Hematopoietic multipotent progenitor cell treated with erythropoietin and hydrocortisone succinate and interleukin-3 and kit ligand, for 8 days (in vitro differentiated cells): ENCODE measurements around the gene ANKRD31.
"Not testable (repeated sequence)": the region's sequence is repeated elsewhere in the genome, so short reads cannot be mapped to it uniquely, and the experiment has no call there.

Experiments used
- DNase-seq: peaks from one replicate; pipeline ENCODE4 v3.0.0-alpha.2; 2015

Gene ANKRD31

GRCh38 chr5:75138689-75139088 is 98.0 kb downstream of the ANKRD31 start:
- no peak for DNase-seq

- DNase-seq: no peak
Measured at GRCh38 chr5:75130818-75131349, 105.8 kb downstream of the ANKRD31 start.

DNA sequence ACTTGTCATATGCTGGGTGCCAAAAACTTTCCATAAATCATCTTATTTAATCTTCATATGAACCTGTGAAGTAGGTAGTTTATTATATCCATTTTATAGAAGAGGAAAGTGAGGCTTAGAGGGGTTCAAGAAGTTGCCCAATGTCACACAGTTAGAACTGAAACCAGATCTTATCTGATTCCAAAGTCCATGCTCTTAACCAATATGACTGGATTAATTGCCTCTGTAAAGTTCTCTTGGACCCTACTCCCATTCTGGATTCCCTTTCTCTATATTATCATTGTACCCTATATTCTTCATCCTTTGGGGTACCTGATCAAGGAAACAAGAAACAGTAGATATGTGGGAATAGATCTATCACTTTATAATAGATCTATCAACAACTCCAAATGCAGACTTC is 119.8 kb downstream of the ANKRD31 start:
- DNase-seq: no peak

GRCh38 chr5:75114311-75114710 is 122.4 kb downstream of the ANKRD31 start:
- not testable (repeated sequence) for DNase-seq

- DNase-seq: no peak
Measured at GRCh38 chr5:75113354-75114113, 123.1 kb downstream of the ANKRD31 start.

GRCh38 chr5:75108931-75109596 is 127.6 kb downstream of the ANKRD31 start:
- DNase-seq: no peak

DNA sequence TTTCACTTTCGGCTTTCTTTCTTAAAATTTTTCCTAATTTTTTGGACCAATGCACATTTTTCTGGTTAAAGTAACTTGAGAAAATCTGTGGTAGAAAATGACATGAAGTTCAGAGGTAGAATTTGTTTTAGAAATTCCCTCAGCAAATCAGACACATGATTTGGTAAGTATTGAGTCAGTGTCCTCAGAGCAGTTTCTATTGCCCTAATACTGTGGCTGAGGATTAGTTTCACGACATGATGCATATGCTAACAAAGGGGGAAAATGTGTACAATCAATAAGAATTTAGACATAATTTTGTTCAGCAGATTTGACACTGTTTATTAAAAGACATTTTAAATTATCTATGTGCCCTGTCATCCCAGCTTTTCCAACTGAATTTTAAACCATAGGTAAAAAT is 128.2 kb downstream of the ANKRD31 start:
- DNase-seq: no peak

- peak; percentile 2 for DNase-seq
Measured at GRCh38 chr5:75095956-75096355, 140.7 kb downstream of the ANKRD31 start.

- no peak for DNase-seq
Measured at GRCh38 chr5:75091597-75091996, 145.1 kb downstream of the ANKRD31 start.

GRCh38 chr5:75089662-75090061 is 147.0 kb downstream of the ANKRD31 start:
- no peak for DNase-seq

GRCh38 chr5:75089137-75089536 is 147.5 kb downstream of the ANKRD31 start:
- DNase-seq: no peak

DNA sequence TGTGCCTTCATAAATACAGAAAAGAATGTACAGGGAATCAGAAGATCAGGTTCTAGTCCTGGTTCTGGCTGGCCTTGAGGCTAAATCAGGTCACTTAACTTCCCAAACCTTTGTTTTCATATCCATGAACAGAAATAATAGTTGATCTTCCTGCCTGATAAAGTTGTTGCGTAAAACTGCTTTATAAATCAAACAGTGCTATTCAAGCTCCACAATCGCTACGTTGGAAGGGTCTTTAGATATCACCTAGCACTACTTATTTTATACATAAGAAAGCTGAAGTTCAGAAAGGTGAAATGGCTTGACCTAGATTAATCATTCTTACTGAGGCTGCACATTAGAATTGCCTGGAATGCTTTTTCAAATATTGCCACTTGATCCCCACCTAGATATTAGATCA is 148.0 kb downstream of the ANKRD31 start:
- DNase-seq: no peak

DNA sequence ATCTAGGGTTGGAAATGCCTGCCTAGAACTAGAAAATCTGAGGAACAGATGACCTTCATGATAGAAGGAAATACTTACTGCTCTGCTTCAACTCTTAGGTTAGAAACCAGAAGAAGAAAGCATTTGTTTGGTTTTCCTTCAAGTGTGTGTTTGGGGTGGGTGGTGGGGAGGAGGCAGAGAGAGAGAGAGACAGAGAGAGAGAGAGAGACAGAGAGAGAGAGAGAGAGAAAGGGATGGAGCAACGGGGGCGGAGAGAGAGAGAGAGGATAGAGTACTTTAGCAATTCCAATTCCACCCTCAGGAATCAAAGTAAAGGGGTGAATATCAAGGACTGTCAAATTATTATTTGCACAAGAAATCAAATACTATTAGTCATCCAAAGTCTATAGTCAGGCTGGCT is 155.2 kb downstream of the ANKRD31 start:
- DNase-seq: no peak

DNA sequence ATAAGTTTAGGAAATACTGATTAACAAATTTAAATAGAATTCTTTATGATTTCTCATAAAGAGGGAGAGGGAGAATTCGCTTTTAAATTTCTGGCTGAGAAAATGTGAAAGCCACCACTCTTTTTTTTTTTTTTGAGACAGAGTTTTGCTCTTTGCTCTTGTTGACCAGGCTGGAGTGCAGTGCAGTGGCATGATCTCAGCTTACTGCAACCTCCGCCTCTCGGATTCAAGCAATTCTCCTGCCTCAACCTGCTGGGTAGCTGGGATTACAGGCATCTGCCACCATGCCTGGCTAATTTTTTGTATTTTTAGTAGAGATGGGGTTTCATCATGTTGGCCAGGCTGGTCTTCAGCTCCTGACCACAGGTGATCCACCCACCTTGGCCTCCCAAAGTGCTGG is 157.3 kb downstream of the ANKRD31 start:
- DNase-seq: not testable (repeated sequence)

DNA sequence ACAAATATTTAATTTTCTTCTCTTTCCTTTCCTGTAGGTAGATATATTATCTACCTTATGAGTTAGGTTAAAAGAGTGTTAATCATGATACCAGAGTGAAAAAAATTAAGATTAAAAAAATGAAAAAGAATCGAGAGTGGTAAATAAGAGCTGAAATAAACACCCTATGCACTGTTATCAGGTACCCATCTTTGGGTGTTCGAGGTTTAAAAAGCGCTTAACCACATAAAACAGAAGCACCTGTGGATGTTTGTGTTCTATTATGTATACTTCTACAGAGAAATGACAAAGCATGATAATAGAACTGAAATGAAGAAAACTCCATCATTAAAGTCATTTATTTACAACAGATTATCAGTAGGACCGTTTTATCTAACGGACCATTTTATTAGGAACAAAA is 158.7 kb downstream of the ANKRD31 start:
- no peak for DNase-seq

DNA sequence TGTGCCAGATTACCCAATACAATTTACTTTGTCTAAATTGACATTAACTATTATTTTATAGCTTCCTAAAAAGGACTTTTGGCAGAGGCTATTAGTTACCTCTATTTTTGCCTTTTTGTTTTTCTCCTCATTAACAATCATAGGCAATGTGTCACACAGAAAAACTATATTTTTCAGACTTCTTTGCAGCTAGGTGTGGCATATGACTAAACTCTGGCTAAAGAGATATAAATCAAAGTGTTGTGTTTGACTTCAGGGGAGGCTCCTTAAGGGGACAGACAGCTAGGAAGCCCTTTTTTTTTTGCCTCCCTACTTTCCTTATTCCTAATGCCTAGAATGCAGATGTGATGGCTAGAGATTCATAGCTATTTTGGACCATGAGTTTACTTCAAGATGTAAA is 164.6 kb downstream of the ANKRD31 start:
- no peak for DNase-seq

DNA sequence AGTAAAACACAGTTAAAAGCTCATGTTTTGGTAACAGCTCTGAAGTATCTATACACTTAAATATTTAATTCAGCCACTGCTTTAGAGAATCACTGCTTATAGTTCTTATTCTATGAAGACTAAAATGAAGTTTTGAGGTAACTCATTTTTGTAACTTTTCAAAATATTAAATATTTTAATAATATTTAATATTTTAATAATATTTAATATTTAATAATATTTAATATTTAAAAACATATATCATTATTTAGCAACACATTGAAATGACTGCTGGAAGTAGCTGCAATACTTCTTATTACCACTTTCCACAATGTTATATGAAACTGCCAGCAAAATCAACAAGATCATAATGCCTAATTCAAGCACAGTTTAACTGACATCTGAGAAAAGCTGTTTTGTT is 165.6 kb downstream of the ANKRD31 start:
- DNase-seq: no peak

GRCh38 chr5:75067434-75067833 is 169.2 kb downstream of the ANKRD31 start:
- no peak for DNase-seq

GRCh38 chr5:75062925-75063531 is 173.7 kb downstream of the ANKRD31 start:
- DNase-seq: no peak

DNA sequence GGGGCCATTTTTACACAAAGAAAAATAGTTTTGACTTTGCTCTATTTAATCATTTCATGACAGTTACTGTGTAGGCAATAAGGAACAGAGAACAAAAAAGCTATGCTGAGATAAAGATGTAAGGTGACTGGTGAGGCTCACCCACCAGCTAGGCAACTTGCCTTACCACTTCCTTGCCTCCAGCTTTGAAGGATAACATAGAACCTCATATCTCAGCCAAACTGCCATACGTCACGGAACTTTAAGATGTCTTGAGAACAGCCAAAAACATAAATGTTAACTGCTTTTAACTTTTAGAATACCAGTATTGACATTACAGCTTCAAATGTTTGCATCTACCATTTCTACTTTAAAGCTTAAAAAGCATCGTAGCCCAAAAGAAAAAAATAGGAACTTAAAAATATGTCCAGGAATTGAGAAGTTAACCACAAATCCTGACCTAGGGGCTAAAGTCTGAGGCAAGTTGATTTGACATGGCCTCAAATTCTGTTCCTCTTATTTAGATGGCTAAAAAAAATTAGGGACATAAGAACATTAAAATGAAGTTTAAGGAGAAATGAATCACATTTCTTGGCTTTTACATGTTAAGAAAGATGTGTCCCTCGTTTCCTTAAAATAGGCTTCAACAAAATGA is 176.6 kb downstream of the ANKRD31 start:
- DNase-seq: no peak

GRCh38 chr5:75058986-75059535 is 177.6 kb downstream of the ANKRD31 start:
- no peak for DNase-seq

DNA sequence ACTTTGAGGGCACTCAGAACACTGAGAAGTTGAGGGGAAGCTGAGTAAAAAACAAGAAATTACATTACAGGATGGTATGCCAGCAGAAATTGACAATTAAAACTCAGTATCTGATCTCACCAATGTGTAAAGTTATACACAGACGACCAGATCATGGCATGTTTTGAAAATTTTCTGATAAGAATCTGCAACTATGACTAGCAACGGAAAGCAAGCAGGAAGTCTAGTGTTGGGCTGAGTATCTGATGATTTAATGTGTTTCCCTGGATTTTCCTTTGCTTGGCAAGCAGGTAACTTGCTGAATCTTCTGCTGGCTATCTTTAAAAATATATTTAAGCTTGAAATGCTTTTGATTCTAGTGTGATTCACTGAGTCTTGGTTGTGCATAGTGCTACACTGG is 179.1 kb downstream of the ANKRD31 start:
- DNase-seq: no peak

- DNase-seq: no peak
Measured at GRCh38 chr5:75055727-75056144, 180.9 kb downstream of the ANKRD31 start.
